H1 (cell line): ENCODE measurements around the gene ACTR2. TPM values are rescaled to one million over a fixed set of nuclear protein-coding genes. Genes with fewer than 3 reads are reported as not detected.

Source experiments
- CTCF ChIA-PET: fragments of 300-600 bp; sonication (Branson Sonifier 250); formaldehyde crosslinking; loops from one replicate; lab custom pipeline; 2021; ENCODE audit not compliant: partially characterized antibody; lab: Charles Lee
- POLR2A ChIA-PET: fragments of 300-600 bp; sonication (Branson Sonifier 250); formaldehyde crosslinking; loops from one replicate; lab custom pipeline; 2021; ENCODE audit warnings: inconsistent platforms; ENCODE audit not compliant: partially characterized antibody; lab: Charles Lee
- DNase-seq, 2 experiments: peaks; one replicate each; pipeline versions ENCODE4 v3.0.0 to v3.0.0-alpha.2; 2010 to 2022; ENCODE audit warnings: low spot score in 2 of 2, low read depth in 1 of 2, mixed read lengths in 1 of 2
- FAIRE-seq: peaks from 2 replicates; lab custom pipeline; 2011; peaks lifted over from hg19 to GRCh38; lab: Jason Lieb, UNC
- H2AFZ ChIP-seq: 2 replicates; pipeline ENCODE4 v1.8.1; 2012; ENCODE audit warnings: low read length, inconsistent platforms
- H2AK5ac ChIP-seq: 2 replicates; pipeline ENCODE4 v1.6.1; 2013; ENCODE audit warnings: low read depth, low read length
- H2BK120ac ChIP-seq: replicated peaks from 2 replicates; pipeline ENCODE3; 2013; ENCODE audit warnings: low read depth, low read length, inconsistent platforms
- H2BK12ac ChIP-seq: 2 replicates; pipeline ENCODE4 v1.6.1; 2013; ENCODE audit warnings: low read depth, low read length
- H2BK15ac ChIP-seq: 2 replicates; pipeline ENCODE4 v1.6.1; 2013; ENCODE audit warnings: low read length
- H2BK20ac ChIP-seq: 2 replicates; pipeline ENCODE4 v1.6.1; 2013; ENCODE audit warnings: low read length
- H2BK5ac ChIP-seq: 2 replicates; pipeline ENCODE4 v1.6.1; 2013; ENCODE audit warnings: low read depth, low read length
- H3K14ac ChIP-seq: 2 replicates; pipeline ENCODE4 v1.6.1; 2013; ENCODE audit warnings: inconsistent platforms; ENCODE audit not compliant: insufficient read length
- H3K18ac ChIP-seq: 2 replicates; pipeline ENCODE4 v1.6.1; 2013; ENCODE audit warnings: low read length; ENCODE audit errors: extremely low read depth
- H3K23ac ChIP-seq: 2 replicates; pipeline ENCODE4 v1.6.1; 2013; ENCODE audit warnings: inconsistent platforms; ENCODE audit not compliant: insufficient read length
- H3K23me2 ChIP-seq: 2 replicates; pipeline ENCODE4 v1.6.1; 2013; ENCODE audit warnings: low read depth, low read length
- H3K27ac ChIP-seq: 2 replicates; pipeline ENCODE4 v1.6.1; 2011; ENCODE audit warnings: low read depth, low read length, inconsistent platforms
- H3K27me3 ChIP-seq, 4 experiments: replicated peaks in 1 of 4; 1 replicate in 1 of 4; 2 replicates in 3 of 4; pipeline versions ENCODE4 v1.6.1 to v1.8.1; 2011 to 2013; ENCODE audit warnings: low read length in 3 of 4, mild to moderate bottlenecking in 3 of 4, inconsistent platforms in 2 of 4, mixed read lengths in 2 of 4, moderate library complexity in 1 of 4; ENCODE audit not compliant: control insufficient read depth in 3 of 4, insufficient read depth in 3 of 4; ENCODE audit errors: extremely low read depth in 1 of 4
- H3K36me3 ChIP-seq, 4 experiments: 2 replicates each; pipeline versions ENCODE4 v1.6.1 to v1.8.1; 2011 to 2013; ENCODE audit warnings: mild to moderate bottlenecking in 4 of 4, low read length in 3 of 4, moderate library complexity in 2 of 4, control low read depth in 1 of 4, inconsistent platforms in 1 of 4; ENCODE audit not compliant: insufficient read depth in 4 of 4, control insufficient read depth in 2 of 4
- H3K4ac ChIP-seq: replicated peaks from 2 replicates; pipeline ENCODE3; 2013; ENCODE audit warnings: low read length, low read depth, mixed read lengths, inconsistent platforms; ENCODE audit not compliant: insufficient read length
- H3K4me1 ChIP-seq, 4 experiments: replicated peaks in 1 of 4; 1 replicate in 1 of 4; 2 replicates in 3 of 4; pipeline versions ENCODE4 v1.6.1 to v1.8.1; 2011 to 2013; ENCODE audit warnings: low read length in 3 of 4, inconsistent platforms in 2 of 4, mixed read lengths in 1 of 4; ENCODE audit not compliant: insufficient read depth in 4 of 4, control insufficient read depth in 3 of 4
- H3K4me2 ChIP-seq, 2 experiments: 2 replicates each; pipeline versions ENCODE4 v1.6.1 to v1.8.1; 2011 to 2013; ENCODE audit warnings: low read depth in 2 of 2, low read length in 2 of 2, control low read depth in 1 of 2, inconsistent platforms in 1 of 2, mild to moderate bottlenecking in 1 of 2; ENCODE audit not compliant: insufficient read depth in 1 of 2
- H3K4me3 ChIP-seq, 4 experiments: fragments of 200-600, 300-600 bp in 1 of 4; sonication (generic), shearing (Covaris generic), sonication (Bioruptor Twin) in 1 of 4; 2 replicates each; pipeline versions ENCODE4 v1.5.1 to v1.8.1; 2011 to 2016; ENCODE audit warnings: low read length in 4 of 4, low read depth in 3 of 4, control low read depth in 2 of 4, inconsistent platforms in 2 of 4, mild to moderate bottlenecking in 2 of 4, mixed read lengths in 1 of 4, moderate library complexity in 1 of 4; ENCODE audit not compliant: insufficient read depth in 2 of 4; ENCODE audit errors: extremely low read depth in 1 of 4
- H3K56ac ChIP-seq: replicated peaks from 2 replicates; pipeline ENCODE3; 2013; ENCODE audit warnings: low read depth, mild to moderate bottlenecking, mixed read lengths, low read length, inconsistent platforms; ENCODE audit not compliant: insufficient read length
- H3K79me1 ChIP-seq: 2 replicates; pipeline ENCODE4 v1.6.1; 2013; ENCODE audit warnings: low read depth, low read length, control low read depth
- H3K79me2 ChIP-seq, 2 experiments: 2 replicates each; pipeline versions ENCODE4 v1.6.1 to v1.8.1; 2012 to 2013; ENCODE audit warnings: low read length in 2 of 2, mild to moderate bottlenecking in 2 of 2, inconsistent platforms in 1 of 2; ENCODE audit not compliant: insufficient read depth in 2 of 2, control insufficient read depth in 1 of 2
- H3K9ac ChIP-seq, 4 experiments: replicated peaks in 1 of 4; 1 replicate in 1 of 4; 2 replicates in 3 of 4; pipeline versions ENCODE4 v1.6.1 to v1.8.1; 2011 to 2013; ENCODE audit warnings: low read depth in 3 of 4, low read length in 3 of 4, control low read depth in 2 of 4, mild to moderate bottlenecking in 2 of 4, moderate library complexity in 2 of 4, inconsistent platforms in 1 of 4; ENCODE audit errors: extremely low read depth in 1 of 4
- H3K9me3 ChIP-seq, 2 experiments: 2 replicates each; pipeline versions ENCODE4 v1.6.1 to v1.8.1; 2012 to 2013; ENCODE audit warnings: mild to moderate bottlenecking in 2 of 2, moderate library complexity in 2 of 2, control low read depth in 1 of 2, inconsistent platforms in 1 of 2, low read depth in 1 of 2, low read length in 1 of 2, mixed read lengths in 1 of 2; ENCODE audit not compliant: insufficient read depth in 2 of 2
- H4K20me1 ChIP-seq, 2 experiments: replicated peaks in 1 of 2; 2 replicates each; pipeline versions ENCODE3 to v1.8.1; 2011 to 2013; ENCODE audit warnings: inconsistent platforms in 2 of 2, low read length in 2 of 2, mild to moderate bottlenecking in 1 of 2; ENCODE audit not compliant: insufficient read depth in 2 of 2, control insufficient read depth in 1 of 2
- H4K5ac ChIP-seq: 2 replicates; pipeline ENCODE4 v1.6.1; 2013; ENCODE audit warnings: low read length, low read depth, mixed read lengths, inconsistent platforms; ENCODE audit not compliant: insufficient read length
- H4K8ac ChIP-seq: 2 replicates; pipeline ENCODE4 v1.8.0; 2013; ENCODE audit warnings: mild to moderate bottlenecking, moderate library complexity, low read length, inconsistent platforms; ENCODE audit not compliant: insufficient read depth; ENCODE audit errors: extremely low read depth
- H4K91ac ChIP-seq: replicated peaks from 2 replicates; pipeline ENCODE3; 2013; ENCODE audit warnings: low read length, mixed read lengths, inconsistent platforms; ENCODE audit not compliant: insufficient read length
- ATF2 ChIP-seq: IDR thresholded peaks from 2 replicates; pipeline ENCODE4 v1.6.1; 2012; ENCODE audit warnings: low read length, inconsistent platforms
- ATF3 ChIP-seq: IDR thresholded peaks from 2 replicates; pipeline ENCODE4 v1.6.1; 2011; ENCODE audit warnings: low read depth, mild to moderate bottlenecking, low read length; ENCODE audit not compliant: insufficient read depth
- CBX8 ChIP-seq: fragments of 300-800, 300-1000 bp; sonication (generic); IDR thresholded peaks from 2 replicates; pipeline ENCODE4 v1.7.1; 2016; ENCODE audit warnings: low read depth, low read length, borderline replicate concordance
- GTF2F1 ChIP-seq: IDR thresholded peaks from 2 replicates; pipeline ENCODE4 v1.6.1; 2012; ENCODE audit warnings: low read depth, low read length, improper control_type of control experiment, borderline replicate concordance
- RNF2 ChIP-seq: fragments of 200-900, 300-1000 bp; sonication (generic); IDR thresholded peaks from 2 replicates; pipeline ENCODE4 v1.7.1; 2016; ENCODE audit warnings: borderline replicate concordance, low read depth, mild to moderate bottlenecking, antibody characterized with exemption, low read length; ENCODE audit not compliant: poor library complexity, severe bottlenecking; ENCODE audit errors: missing control alignments
- SIRT6 ChIP-seq: IDR thresholded peaks from one replicate; pipeline ENCODE4 v1.7.1; 2012; ENCODE audit warnings: low read length, inconsistent platforms
- TAF1 ChIP-seq: IDR thresholded peaks from 2 replicates; pipeline ENCODE4 v1.6.1; 2011; ENCODE audit warnings: mild to moderate bottlenecking, low read depth, low read length
- TEAD4 ChIP-seq: IDR thresholded peaks from 2 replicates; pipeline ENCODE4 v1.6.1; 2012; ENCODE audit warnings: low read depth, low read length, inconsistent platforms, mixed read lengths
- YY1 ChIP-seq: IDR thresholded peaks from 2 replicates; pipeline ENCODE4 v1.6.1; 2011; ENCODE audit warnings: low read depth, mild to moderate bottlenecking, low read length
- WGBS, 2 experiments: shearing (Covaris generic) in 1 of 2; methylation state at CpG; one replicate each; pipeline versions ENCODE4 v1.1.6 to v1.1.7; 2013 to 2015; ENCODE audit warnings: low lambda C conversion rate in 2 of 2, mixed read lengths in 2 of 2, inconsistent platforms in 1 of 2, low coverage in 1 of 2, missing lambda C conversion rate in 1 of 2; ENCODE audit not compliant: insufficient replicate concordance in 2 of 2, insufficient coverage in 1 of 2, insufficient read length in 1 of 2; ENCODE audit errors: extremely low coverage in 1 of 2, missing lambda C conversion rate in 1 of 2; 5-methylcytosine and 5-hydroxymethylcytosine counted together
- polyA plus RNA-seq, 7 experiments: library from polyadenylated mRNA; depleted of rRNA in 3 of 7; stranded (reverse) in 5 of 7; unstranded in 2 of 7; fragments of >200 nt in 5 of 7; fragments of 200-250 nt in 2 of 7; gene quantifications; 1 replicate in 5 of 7; 2 replicates in 1 of 7; 4 replicates in 1 of 7; pipeline versions ENCODE4 v1.2.1 to v1.2.3, GENCODE V29; 2011 to 2013; ENCODE audit warnings: missing spikeins in 2 of 7, mixed read lengths in 2 of 7
- total RNA-seq: library from RNA; stranded (reverse); fragmentation: NEBNext Ultra II Directional; extraction: Animal tissue kit (Norgen Biotek cat#: 25700); gene quantifications from 2 replicates; pipeline ENCODE4 v1.2.1, GENCODE V29; 2021
- TF ChIP-seq, protein P1 (sequence below): IDR thresholded peaks from 2 replicates; pipeline ENCODE4 v1.6.1; 2012; ENCODE audit warnings: inconsistent platforms

Gene ACTR2
- total and polyA plus RNA-seq, 2 of the 8 experiments (the other 6 are each of a cell fraction or from before 2014, with no cell fraction given) = 28.3 to 171 TPM

DNA sequence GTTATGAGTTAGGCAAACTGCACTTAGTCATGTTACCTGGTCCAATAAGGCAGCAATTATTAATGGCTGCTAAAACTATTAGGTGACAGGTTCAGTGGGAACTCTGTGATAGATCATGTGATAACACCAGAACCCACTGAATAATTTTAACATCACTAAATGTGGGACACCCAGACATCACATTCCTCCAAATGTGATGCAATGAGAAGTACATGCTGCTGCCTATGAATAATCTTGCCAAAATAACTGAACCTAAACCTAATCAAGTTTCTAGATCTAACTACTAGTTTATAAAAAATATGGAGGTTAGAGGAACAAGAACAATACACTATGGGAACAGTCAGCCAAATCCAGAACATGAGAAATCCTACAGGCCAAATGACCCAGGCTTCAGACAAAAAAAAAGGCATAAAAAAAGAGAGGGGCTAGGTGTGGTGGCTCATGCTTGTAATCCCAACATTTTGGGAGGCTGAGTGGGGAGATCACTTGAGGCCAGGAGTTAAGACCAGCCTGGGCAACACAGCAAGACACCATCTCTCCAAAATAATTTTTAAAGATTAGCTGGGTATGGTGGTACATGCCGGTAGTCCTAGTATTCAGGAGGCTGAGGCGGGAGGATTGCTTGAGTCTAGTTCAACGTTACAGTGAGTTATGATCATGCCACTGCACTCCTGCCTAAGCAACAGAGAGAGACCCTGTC, 7.0 kb upstream of the ACTR2 start:
- H4K91ac ChIP-seq = no peak overlapping the region
- no peak overlapping the region for H3K9ac ChIP-seq
- no peak overlapping the region for H4K5ac ChIP-seq
- DNase-seq (no peak), FAIRE-seq (no peak)
- H3K79me1 ChIP-seq = no peaks in the 10 kb centered on the region
- no peak overlapping the region for H2BK12ac ChIP-seq
- no peak overlapping the region for H3K14ac ChIP-seq
- no peak overlapping the region for H2BK15ac ChIP-seq
- H3K27me3 ChIP-seq = no peaks in the 10 kb centered on the region
- ChIA-PET CTCF (no interaction called here), POLR2A (no interaction called here)
- no peak overlapping the region for H3K4ac ChIP-seq
- no peak overlapping the region for H3K4me2 ChIP-seq
- no peaks in the 10 kb centered on the region for H4K20me1 ChIP-seq
- H2BK5ac ChIP-seq = no peak overlapping the region
- H3K23me2 ChIP-seq = no peaks in the 10 kb centered on the region
- no peak overlapping the region for H3K56ac ChIP-seq
- WGBS, 2 experiments = 89% methylated on average over 3 of the region's 3 CpGs; no CpG with 5 or more reads in 1 of the 2 experiments
- no peak overlapping the region for H3K23ac ChIP-seq
- no peak overlapping the region for H2BK20ac ChIP-seq
- no peak overlapping the region for H3K18ac ChIP-seq
- H3K4me3 ChIP-seq = no peak overlapping the region
- no peak overlapping the region for H2BK120ac ChIP-seq
- H4K8ac ChIP-seq = no peak overlapping the region
- H2AFZ ChIP-seq = no peak overlapping the region
- H3K27ac ChIP-seq = no peak overlapping the region
- no peaks in the 10 kb centered on the region for H3K4me1 ChIP-seq
- no peaks in the 10 kb centered on the region for H3K36me3 ChIP-seq
- no peak overlapping the region for H2AK5ac ChIP-seq
- H3K9me3 ChIP-seq = no peaks in the 10 kb centered on the region
- H3K79me2 ChIP-seq = no peaks in the 10 kb centered on the region
- no peak for TF ChIP-seq GTF2F1
- TF ChIP-seq CBX8 = no peak
- TF ChIP-seq, protein P1, sequence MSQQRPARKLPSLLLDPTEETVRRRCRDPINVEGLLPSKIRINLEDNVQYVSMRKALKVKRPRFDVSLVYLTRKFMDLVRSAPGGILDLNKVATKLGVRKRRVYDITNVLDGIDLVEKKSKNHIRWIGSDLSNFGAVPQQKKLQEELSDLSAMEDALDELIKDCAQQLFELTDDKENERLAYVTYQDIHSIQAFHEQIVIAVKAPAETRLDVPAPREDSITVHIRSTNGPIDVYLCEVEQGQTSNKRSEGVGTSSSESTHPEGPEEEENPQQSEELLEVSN = no peak
- no peak for TF ChIP-seq ATF3
- no peak for TF ChIP-seq TAF1
- TF ChIP-seq YY1 = no peak
- no peak for TF ChIP-seq SIRT6
- no peak for TF ChIP-seq ATF2
- TF ChIP-seq RNF2 = no peak
- TF ChIP-seq TEAD4 = no peak
